Mesodermal cell (in vitro differentiated cells): Measurements from ENCODE around the gene GPER1.

Experiments
- H3K27ac ChIP-seq: 2 replicates; pipeline ENCODE4 v1.7.0; 2013; ENCODE audit warnings: mild to moderate bottlenecking, low read depth, low read length, moderate library complexity; ENCODE audit not compliant: severe bottlenecking
- H3K36me3 ChIP-seq: 2 replicates; pipeline ENCODE4 v1.7.1; 2013; ENCODE audit warnings: mild to moderate bottlenecking, low read length, moderate library complexity; ENCODE audit not compliant: control insufficient read depth, insufficient read depth
- H3K4me1 ChIP-seq: one replicate; pipeline ENCODE4 v1.7.1; 2013; ENCODE audit warnings: mild to moderate bottlenecking, low read length; ENCODE audit not compliant: insufficient read depth, control insufficient read depth, poor library complexity, severe bottlenecking
- H3K4me3 ChIP-seq: 2 replicates; pipeline ENCODE4 v1.7.0; 2013; ENCODE audit warnings: low read length, control low read depth, mild to moderate bottlenecking; ENCODE audit not compliant: insufficient read depth, poor library complexity, severe bottlenecking; ENCODE audit errors: extremely low read depth
- H3K9me3 ChIP-seq: 2 replicates; pipeline ENCODE4 v1.7.1; 2013; ENCODE audit warnings: mild to moderate bottlenecking, low read length, moderate library complexity; ENCODE audit not compliant: control insufficient read depth
- WGBS, 2 experiments: methylation state at CpG; one replicate each; pipeline ENCODE4 v1.1.5; 2013; ENCODE audit warnings: missing lambda C conversion rate in 2 of 2; ENCODE audit not compliant: insufficient coverage in 2 of 2; 5-methylcytosine and 5-hydroxymethylcytosine counted together

Gene GPER1

DNA sequence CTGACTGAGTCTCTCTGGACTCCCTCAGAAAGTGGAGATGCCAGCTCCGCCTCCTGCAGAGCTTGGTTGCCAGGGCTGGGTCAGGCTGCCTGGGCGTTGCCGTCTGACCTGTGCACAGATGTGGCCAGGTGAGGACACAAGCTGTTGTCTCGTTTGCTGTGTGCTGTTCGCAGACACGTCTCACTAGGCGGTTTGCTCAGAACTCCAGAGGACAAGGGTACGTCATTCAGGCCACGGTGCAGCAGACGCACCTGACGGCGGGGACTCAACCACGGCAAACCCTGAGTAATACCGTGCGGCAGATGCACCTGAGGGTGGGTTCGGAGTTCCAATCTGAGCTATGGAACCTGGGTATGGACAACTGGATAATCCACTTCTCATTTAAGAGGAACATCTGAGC lies 11.7 kb downstream of the GPER1 start:
- Histone ChIP-seq H3K27ac (no peak overlapping the region), H3K4me3 (no peak overlapping the region), H3K9me3 (no peaks in the 10 kb centered on the region), H3K36me3 (peaks cover 20% of the 10 kb centered on the region), H3K4me1 (peaks cover 26% of the 10 kb centered on the region)
- 97 to 98% methylated on average over 15 to 16 of the region's 16 CpGs for WGBS, 2 experiments

DNA sequence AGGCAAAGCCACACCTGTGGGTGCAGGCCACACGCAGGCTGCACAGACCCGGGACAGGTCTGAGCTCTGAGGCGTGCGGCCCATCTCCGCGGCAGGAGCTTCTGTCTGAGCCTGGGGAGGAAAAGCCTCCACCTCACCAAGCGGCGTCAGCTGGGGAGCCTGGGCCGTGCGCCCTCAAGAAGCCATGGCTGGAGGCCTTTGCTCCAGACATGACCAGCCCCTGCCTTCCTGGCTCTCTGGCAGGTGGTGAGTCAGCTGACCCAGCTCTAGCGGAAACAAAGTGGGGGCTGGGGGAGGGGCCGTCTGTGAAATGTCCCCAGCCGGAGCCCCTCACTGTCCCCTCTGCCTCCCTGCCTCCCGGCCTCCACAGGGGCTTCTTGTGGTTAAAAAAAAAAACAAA lies 12.5 kb downstream of the GPER1 start:
- 86 to 93% methylated on average over 9 to 11 of the region's 14 CpGs for WGBS, 2 experiments

GRCh38 chr7:1100834-1101562 lies 13.1 kb downstream of the GPER1 start:
- H3K9me3 ChIP-seq = no peaks in the 10 kb centered on the region
- 88 to 89% methylated on average over 30 to 34 of the region's 34 CpGs for WGBS, 2 experiments
- H3K36me3 ChIP-seq = peaks cover 20% of the 10 kb centered on the region
- H3K27ac ChIP-seq = no peak overlapping the region
- peaks cover 23% of the 10 kb centered on the region for H3K4me1 ChIP-seq
- no peak overlapping the region for H3K4me3 ChIP-seq

More for the DNA sequence above, 12.5 kb downstream of the GPER1 start:
- no peak overlapping the region for H3K27ac ChIP-seq
- H3K4me1 ChIP-seq = peaks cover 26% of the 10 kb centered on the region
- no peak overlapping the region for H3K4me3 ChIP-seq
- no peaks in the 10 kb centered on the region for H3K9me3 ChIP-seq
- H3K36me3 ChIP-seq = peaks cover 20% of the 10 kb centered on the region

DNA sequence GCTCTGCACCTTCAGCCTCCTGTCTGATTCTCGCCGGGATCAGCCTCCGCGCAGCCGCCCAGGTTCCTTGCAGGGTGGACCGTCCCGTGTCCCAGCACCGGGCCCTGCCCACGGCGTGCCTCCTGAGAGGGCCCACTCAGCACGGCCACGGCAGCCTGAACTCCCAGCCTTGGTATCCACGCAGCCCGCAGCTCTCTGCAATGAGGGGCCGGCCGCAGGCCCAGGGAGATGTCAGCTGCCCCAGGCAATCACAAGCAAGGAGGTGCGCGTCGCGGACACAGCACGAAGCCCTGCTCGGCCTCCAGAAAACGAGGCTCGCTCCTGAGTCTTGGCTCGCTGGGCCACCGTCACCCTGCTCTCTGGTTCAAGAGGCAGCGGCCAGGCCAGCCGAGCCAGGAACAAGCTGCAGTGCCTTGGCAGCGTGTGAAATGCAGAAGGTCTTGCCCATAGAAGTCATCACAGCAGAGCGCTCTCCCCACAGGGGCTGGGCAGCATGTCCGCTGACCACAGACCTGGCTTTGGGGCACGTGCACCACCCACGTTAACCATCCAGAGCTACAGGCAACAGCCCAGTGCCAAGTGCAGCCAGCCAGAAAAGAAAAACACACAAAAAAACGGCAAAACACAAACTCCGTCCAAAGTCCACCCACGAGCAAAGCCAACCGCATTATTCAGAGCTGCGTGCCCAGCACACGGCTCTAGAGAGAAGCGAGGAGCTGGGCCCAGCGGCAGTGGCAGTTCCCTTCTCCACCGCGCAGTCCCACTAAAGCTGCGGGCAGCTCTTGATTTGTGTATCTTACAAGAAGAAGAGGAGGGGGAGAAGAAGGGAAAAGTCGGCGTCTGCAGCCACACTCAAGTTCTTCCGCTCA lies 13.9 kb downstream of the GPER1 start:
- peaks cover 18% of the 10 kb centered on the region for H3K4me1 ChIP-seq
- H3K27ac ChIP-seq = no peak overlapping the region
- peaks cover 20% of the 10 kb centered on the region for H3K36me3 ChIP-seq
- no peaks in the 10 kb centered on the region for H3K9me3 ChIP-seq
- 93 to 96% methylated on average over 45 to 47 of the region's 47 CpGs for WGBS, 2 experiments
- H3K4me3 ChIP-seq = no peak overlapping the region

DNA sequence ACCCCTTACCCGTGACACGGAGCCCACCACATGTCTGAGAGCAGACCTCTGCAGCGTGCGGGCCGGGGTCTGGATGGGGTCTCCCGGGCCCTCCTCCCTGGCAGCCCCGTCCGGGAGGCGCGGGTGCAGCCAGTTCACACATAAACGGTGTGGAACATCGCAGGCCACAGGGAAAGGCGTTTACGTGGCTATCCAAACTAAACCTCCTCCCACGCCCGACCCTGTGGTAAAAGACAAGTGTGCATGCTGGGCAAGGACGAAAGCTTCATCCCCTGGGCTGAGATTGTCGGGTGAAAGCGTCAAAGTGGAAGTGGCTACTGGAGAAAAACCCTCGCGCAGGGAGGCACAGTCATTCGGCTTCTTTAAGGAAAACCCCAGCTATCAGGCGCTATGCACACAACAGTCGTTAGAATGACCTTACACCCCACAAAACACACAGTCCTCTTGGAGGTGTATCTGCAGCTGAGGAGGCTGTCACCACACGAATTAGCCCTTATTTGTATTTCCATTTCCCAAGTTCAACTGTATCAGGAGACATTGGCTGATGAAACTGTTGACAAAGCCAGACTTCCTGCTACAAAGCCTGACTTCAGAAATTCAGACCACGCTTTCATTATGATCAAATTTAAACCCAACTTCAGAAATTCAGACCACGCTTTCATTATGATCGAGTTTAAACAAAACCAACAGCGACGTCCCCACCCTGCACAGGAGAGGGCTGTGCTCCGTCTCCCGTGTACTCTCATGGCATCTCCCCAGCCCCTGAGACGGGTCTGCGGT lies 15.3 kb downstream of the GPER1 start:
- peaks cover 14% of the 10 kb centered on the region for H3K4me1 ChIP-seq
- no peak overlapping the region for H3K27ac ChIP-seq
- peaks cover 17% of the 10 kb centered on the region for H3K36me3 ChIP-seq
- H3K4me3 ChIP-seq = no peak overlapping the region
- 93 to 94% methylated on average over 30 to 34 of the region's 34 CpGs for WGBS, 2 experiments
- H3K9me3 ChIP-seq = no peaks in the 10 kb centered on the region

GRCh38 chr7:1103789-1104515 lies 16.0 kb downstream of the GPER1 start:
- peaks cover 14% of the 10 kb centered on the region for H3K4me1 ChIP-seq
- H3K4me3 ChIP-seq = no peak overlapping the region
- no peaks in the 10 kb centered on the region for H3K9me3 ChIP-seq
- 95 to 96% methylated on average over 21 of the region's 21 CpGs for WGBS, 2 experiments
- H3K36me3 ChIP-seq = peaks cover 10% of the 10 kb centered on the region
- no peak overlapping the region for H3K27ac ChIP-seq

- Histone ChIP-seq H3K4me1 (peaks cover 14% of the 10 kb centered on the region), H3K9me3 (no peaks in the 10 kb centered on the region), H3K27ac (no peak overlapping the region), H3K4me3 (no peak overlapping the region), H3K36me3 (peaks cover 3% of the 10 kb centered on the region)
- 94 to 99% methylated on average over 10 of the region's 13 CpGs for WGBS, 2 experiments
Measured at GRCh38 chr7:1104516-1105179, 16.7 kb downstream of the GPER1 start.

DNA sequence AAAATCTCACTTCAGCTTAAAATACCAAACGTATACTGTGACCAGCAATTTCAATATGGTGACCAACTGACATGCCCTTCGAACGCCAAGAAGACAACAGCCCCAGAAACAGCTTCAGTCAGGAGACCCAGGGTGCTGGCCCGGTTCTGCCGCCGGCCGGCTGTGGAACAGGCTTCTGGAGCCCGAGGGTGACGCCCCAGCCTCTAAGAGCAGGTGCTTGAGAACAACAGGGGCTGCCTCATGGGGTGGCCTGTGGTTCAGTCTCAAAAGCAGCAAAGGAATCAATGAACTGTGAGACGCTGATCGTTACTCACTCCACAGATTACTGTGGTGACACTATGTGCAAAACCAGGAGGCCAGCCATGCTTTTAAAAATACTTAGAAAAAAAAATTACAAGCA lies 17.3 kb downstream of the GPER1 start:
- WGBS, 2 experiments = 91 to 93% methylated on average over 9 to 11 of the region's 11 CpGs
- Histone ChIP-seq H3K36me3 (no peaks in the 10 kb centered on the region), H3K9me3 (no peaks in the 10 kb centered on the region), H3K4me3 (no peak overlapping the region), H3K4me1 (peaks cover 11% of the 10 kb centered on the region), H3K27ac (no peak overlapping the region)

DNA sequence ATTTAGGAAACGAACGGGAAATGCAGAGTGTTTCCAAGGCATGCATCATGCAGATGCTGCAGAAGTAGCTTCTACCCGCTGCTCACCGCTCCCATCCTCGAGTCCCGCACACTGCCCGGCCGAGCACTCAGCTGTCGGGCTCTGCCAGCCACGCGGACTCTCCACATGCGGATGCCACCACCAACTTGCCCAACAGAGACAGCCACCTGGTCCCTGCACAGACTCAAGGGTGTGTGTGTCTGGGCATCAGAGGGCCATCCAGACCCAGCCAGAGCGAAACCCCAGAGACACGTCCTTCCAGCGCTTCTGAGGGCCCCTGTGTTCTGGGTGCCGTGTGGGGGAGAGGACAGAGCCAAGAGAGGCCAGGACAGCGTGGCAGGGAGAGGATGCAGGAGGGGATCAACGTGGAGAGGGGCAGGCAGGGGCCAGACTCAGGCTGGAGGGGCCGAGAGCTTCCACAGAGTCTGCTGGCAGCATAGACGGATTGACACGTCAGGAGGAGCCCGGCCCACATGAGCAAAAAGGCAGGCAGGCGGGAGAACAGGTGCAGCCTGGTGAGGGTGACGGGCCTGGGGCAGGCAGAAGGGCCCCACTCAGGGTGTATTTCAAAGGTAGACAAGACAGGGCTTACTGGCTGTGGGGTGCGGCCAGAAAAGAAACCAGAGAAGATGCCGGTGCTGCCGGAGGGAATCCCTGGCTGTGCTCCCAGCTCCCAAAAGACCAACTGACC lies 18.3 kb downstream of the GPER1 start:
- no peak overlapping the region for H3K4me3 ChIP-seq
- WGBS, 2 experiments = 92% methylated on average over 17 to 26 of the region's 27 CpGs
- no peak overlapping the region for H3K27ac ChIP-seq
- no peaks in the 10 kb centered on the region for H3K36me3 ChIP-seq
- no peaks in the 10 kb centered on the region for H3K9me3 ChIP-seq
- peaks cover under 1% of the 10 kb centered on the region for H3K4me1 ChIP-seq
